ENCODE measurements around the gene UBE4A.

DNA sequence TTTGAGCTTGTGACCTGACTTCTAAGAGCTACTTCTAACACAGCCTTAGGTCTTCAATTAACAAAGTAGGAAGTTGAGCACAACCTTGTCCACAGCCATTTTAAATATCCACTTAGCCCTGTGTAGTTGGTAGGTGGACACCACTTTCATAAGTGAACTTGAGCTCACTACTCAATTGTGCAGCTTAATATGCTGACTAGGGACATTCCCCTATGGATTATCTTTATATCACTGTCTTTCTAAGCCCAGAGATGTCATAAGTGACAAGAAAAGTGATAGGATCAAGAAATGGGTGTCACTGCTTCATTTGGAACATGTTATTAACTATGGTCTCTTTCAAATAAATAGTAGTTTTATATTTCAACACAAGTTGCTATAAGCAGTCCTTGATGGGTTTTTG lies 38.0 kb downstream of the UBE4A start:
- TF ChIP-seq, protein P1, sequence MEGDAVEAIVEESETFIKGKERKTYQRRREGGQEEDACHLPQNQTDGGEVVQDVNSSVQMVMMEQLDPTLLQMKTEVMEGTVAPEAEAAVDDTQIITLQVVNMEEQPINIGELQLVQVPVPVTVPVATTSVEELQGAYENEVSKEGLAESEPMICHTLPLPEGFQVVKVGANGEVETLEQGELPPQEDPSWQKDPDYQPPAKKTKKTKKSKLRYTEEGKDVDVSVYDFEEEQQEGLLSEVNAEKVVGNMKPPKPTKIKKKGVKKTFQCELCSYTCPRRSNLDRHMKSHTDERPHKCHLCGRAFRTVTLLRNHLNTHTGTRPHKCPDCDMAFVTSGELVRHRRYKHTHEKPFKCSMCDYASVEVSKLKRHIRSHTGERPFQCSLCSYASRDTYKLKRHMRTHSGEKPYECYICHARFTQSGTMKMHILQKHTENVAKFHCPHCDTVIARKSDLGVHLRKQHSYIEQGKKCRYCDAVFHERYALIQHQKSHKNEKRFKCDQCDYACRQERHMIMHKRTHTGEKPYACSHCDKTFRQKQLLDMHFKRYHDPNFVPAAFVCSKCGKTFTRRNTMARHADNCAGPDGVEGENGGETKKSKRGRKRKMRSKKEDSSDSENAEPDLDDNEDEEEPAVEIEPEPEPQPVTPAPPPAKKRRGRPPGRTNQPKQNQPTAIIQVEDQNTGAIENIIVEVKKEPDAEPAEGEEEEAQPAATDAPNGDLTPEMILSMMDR (IDR thresholded peaks at IDR 0.05), result no peak
- TF ChIP-seq ZFX (IDR thresholded peaks at IDR 0.05; ENCODE audit: borderline replicate concordance), result no peak
